Testis (tissue), 3 donors: ENCODE measurements around the gene DRC3. TPM values are rescaled to one million over a fixed set of nuclear protein-coding genes. Genes with fewer than 3 reads are reported as not detected.

Experiments
- DNase-seq: peaks from one replicate; pipeline ENCODE4 v3.0.0-alpha.2; 2019
- H3K27ac ChIP-seq, 2 donors: fragments of 200-600 bp; sonication (generic); one replicate each; pipeline ENCODE4 v1.5.1; 2019
- H3K27me3 ChIP-seq: fragments of 200-600 bp; sonication (generic); one replicate; pipeline ENCODE4 v1.5.1; 2019
- H3K36me3 ChIP-seq: fragments of 200-600 bp; sonication (generic); one replicate; pipeline ENCODE4 v1.5.1; 2017; ENCODE audit warnings: low read depth; ENCODE audit errors: missing control alignments
- H3K4me1 ChIP-seq: fragments of 200-600 bp; sonication (generic); one replicate; pipeline ENCODE4 v1.5.1; 2019
- H3K4me3 ChIP-seq, 2 donors: fragments of 200-600 bp; sonication (generic); one replicate each; pipeline ENCODE4 v1.5.1; 2017 to 2019
- H3K9me3 ChIP-seq: fragments of 200-600 bp; sonication (generic); one replicate; pipeline ENCODE4 v1.5.1; 2017
- POLR2A ChIP-seq: fragments of 450-650 bp; IDR thresholded peaks from one replicate; pipeline ENCODE4 v1.6.1; 2017; ENCODE audit warnings: antibody characterized with exemption, mild to moderate bottlenecking, moderate library complexity
- WGBS, 2 donors: methylation state at CpG; one replicate each; pipeline ENCODE4 v1.1.5; 2018; 5-methylcytosine and 5-hydroxymethylcytosine counted together
- intact Hi-C: fragments of 100-400 bp; cut with DNase I; formaldehyde crosslinking; loops from one replicate; pipeline ENCODE4 v1.15.1; 2023; ENCODE audit warnings: low total_unique reads
- polyA plus RNA-seq: library from polyadenylated mRNA; stranded (reverse); fragments of 350-450 nt; fragmentation: Illumina TruSeq; extraction: RNeasy Lipid Tissue Mini Kit (QIAGEN cat#74804); gene quantifications from one replicate; pipeline ENCODE4 v1.2.3, GENCODE V29; 2014; ENCODE audit warnings: low read depth, low replicate concordance; ENCODE audit not compliant: insufficient read depth
- total RNA-seq, 2 donors: library from RNA; depleted of rRNA; stranded (reverse); fragments of >200 nt; gene quantifications; one replicate each; pipeline ENCODE4 v1.2.3, GENCODE V29; 2016
- TF ChIP-seq, protein P1 (sequence below), 3 experiments: fragments of 450-650 bp in 2 of 3; fragments of 200-600 bp in 1 of 3; sonication (generic) in 1 of 3; IDR thresholded peaks; one replicate each; pipeline ENCODE4 v1.5.1; 2016 to 2019; ENCODE audit warnings: antibody characterized with exemption in 3 of 3, mild to moderate bottlenecking in 2 of 3, moderate library complexity in 1 of 3

DRC3 gene
- total and polyA plus RNA-seq, 3 donors from 2014 or later = 21.6 to 57.4 (median 22.1) TPM

DNA sequence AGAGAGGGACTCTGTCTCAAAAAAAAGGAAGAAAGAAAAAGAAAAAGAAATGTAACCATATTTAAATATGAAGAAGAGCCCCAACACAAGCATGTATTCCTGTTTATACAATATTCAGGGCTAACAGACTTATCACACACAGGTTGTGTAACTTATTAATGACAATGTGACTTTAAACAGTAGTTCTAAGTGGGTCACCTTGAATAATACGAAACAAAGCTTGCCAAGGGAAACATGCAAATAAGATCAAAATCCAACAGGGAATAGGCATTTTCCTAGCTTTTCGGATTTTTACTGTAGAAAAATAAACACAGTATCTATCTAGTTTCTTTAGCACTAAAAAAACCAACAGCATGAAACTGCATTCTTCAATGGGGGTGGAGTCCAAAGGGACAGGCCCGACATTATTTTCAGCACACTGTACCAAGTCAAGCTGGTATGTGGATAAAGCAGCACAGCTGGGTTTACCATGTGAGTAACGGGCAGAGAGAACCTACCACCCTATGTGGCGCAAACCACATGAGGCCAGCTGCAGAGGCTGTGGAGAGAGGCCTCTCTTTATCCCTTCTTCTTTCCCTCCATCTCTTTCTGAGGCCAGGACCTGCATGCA is 45.7 kb upstream of the DRC3 start:
- TF ChIP-seq POLR2A = no peak
- TF ChIP-seq, protein P1, sequence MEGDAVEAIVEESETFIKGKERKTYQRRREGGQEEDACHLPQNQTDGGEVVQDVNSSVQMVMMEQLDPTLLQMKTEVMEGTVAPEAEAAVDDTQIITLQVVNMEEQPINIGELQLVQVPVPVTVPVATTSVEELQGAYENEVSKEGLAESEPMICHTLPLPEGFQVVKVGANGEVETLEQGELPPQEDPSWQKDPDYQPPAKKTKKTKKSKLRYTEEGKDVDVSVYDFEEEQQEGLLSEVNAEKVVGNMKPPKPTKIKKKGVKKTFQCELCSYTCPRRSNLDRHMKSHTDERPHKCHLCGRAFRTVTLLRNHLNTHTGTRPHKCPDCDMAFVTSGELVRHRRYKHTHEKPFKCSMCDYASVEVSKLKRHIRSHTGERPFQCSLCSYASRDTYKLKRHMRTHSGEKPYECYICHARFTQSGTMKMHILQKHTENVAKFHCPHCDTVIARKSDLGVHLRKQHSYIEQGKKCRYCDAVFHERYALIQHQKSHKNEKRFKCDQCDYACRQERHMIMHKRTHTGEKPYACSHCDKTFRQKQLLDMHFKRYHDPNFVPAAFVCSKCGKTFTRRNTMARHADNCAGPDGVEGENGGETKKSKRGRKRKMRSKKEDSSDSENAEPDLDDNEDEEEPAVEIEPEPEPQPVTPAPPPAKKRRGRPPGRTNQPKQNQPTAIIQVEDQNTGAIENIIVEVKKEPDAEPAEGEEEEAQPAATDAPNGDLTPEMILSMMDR (IDR thresholded peaks at IDR 0.05) = no peak
- Histone ChIP-seq H3K27ac (peak overlapping the region in 1 of 2 donors; percentile 27), H3K27me3 (no peaks in the 10 kb centered on the region), H3K9me3 (no peaks in the 10 kb centered on the region), H3K36me3 (no peaks in the 10 kb centered on the region), H3K4me3 (no peak overlapping the region), H3K4me1 (peaks cover 51% of the 10 kb centered on the region)
- intact Hi-C loops = no loop called here
- 42 to 45% methylated on average over 5 of the region's 5 CpGs for WGBS, 2 donors
- no peak for DNase-seq

DNA sequence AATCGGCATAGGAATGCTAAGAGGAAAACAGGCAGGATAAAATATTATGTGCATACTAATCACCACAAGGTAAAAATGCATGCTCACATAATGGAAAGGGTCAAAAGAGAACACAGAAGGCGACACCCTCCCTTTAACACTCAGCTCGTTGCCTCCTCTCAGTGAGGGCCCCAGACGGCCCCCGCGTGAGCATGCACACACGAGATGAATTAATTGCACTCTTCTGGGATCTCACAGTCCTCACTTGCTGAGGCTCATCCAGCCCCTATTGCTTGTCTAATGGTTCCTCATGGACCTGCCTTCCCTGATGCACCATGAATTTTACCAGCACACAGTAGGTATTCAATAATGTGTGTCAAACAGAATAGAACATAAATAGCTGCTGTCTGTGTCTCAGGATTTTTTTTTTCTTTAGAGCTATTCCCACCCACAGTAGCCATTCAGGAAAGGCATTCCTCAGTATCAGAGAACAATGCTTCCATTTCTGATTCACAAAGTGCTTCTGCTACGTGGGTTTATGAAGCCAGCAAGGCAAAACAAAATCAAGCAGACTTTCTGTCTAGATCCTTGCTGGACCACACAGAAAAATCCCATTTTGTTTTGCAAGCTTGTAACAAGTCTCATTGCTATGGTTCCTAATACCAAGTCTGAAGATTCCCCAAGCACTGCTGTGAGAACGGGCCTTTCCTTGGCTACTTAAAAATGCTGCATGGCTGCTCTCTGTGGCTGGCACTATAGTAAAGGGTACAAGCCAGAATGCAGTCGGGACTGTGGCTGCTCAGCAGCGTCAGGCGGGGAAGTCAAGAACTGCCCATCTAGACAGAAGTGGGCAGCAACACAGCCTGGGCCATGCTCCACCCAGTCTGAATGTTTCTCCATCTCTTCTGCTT is 44.0 kb upstream of the DRC3 start:
- no peaks in the 10 kb centered on the region for H3K36me3 ChIP-seq

DNA sequence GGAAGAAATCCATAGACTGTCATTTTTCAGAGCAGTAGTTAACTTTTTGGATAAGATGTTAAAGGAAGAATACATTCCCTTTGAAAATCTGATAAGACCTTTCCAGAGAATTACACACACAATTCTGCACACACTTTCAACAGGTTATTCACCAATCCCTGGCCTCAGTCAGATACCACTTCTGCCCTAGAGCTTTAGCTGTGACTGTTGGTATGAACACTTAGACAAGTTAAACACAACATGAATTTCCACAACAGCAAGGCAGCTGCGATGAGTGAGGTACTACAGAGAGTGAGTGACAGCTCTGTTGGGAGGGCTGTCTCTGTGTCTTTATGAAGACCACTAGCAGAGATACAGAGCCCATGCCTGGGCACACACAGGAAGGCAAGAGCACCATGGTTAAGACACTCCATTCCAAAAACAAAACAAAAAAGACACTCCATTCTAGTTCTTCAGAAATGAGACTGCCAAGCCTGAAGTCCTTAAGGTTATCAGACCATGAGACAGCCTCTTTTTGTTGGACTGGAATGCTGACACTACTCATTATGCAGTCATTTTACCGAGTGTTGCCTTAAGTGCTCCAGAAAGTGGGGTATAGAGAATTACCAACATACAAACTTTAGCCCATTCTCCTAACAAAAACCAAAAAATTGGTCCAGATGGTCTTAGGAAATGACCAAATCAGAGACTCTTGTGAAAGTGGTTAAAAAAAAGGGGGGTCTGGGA is 42.8 kb upstream of the DRC3 start:
- WGBS, 2 donors = 50 to 55% methylated on average over 2 of the region's 2 CpGs
- Histone ChIP-seq H3K9me3 (no peaks in the 10 kb centered on the region), H3K27ac (peak overlapping the region in 1 of 2 donors; percentile 46), H3K4me3 (no peak overlapping the region), H3K27me3 (no peaks in the 10 kb centered on the region), H3K4me1 (peaks cover 39% of the 10 kb centered on the region), H3K36me3 (no peaks in the 10 kb centered on the region)
- TF ChIP-seq, protein P1 (IDR thresholded peaks at IDR 0.05) = no peak
- no peak for TF ChIP-seq POLR2A
- intact Hi-C loops = no loop called here
- peak; percentile 11 for DNase-seq

More for the DNA sequence above, 44.0 kb upstream of the DRC3 start:
- no peak overlapping the region for H3K4me3 ChIP-seq
- H3K4me1 ChIP-seq = peaks cover 36% of the 10 kb centered on the region
- peak overlapping the region in 1 of 2 donors; percentile 46 for H3K27ac ChIP-seq
- TF ChIP-seq POLR2A = no peak
- TF ChIP-seq, protein P1 (IDR thresholded peaks at IDR 0.05) = no peak
- H3K27me3 ChIP-seq = no peaks in the 10 kb centered on the region
- intact Hi-C loops = no loop called here
- WGBS, 2 donors = 50 to 53% methylated on average over 12 of the region's 12 CpGs
- DNase-seq = no peak
- no peaks in the 10 kb centered on the region for H3K9me3 ChIP-seq

DNA sequence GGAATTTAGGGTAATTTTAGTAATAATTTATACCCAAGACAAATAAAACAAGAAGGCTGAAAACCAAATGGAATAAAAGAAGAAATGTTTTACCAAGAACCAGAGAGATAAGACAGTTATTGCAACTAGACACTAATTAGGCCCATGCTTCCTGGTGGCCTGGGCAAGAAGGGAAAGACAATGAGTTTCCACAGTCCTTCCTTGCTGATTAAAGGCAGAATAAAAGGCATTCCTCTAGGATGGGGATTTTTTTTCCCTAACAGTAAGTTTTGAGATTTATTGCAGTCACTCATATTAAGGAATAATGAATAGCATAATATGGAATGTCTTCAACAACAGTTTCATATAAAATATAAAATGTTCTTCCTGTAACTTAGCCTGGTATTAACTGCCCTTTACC is 42.0 kb upstream of the DRC3 start:
- H3K27me3 ChIP-seq = no peaks in the 10 kb centered on the region
- no peaks in the 10 kb centered on the region for H3K9me3 ChIP-seq
- TF ChIP-seq, protein P1 (IDR thresholded peaks at IDR 0.05) = no peak
- H3K4me3 ChIP-seq = no peak overlapping the region
- H3K36me3 ChIP-seq = no peaks in the 10 kb centered on the region
- intact Hi-C loops = no loop called here
- peaks cover 48% of the 10 kb centered on the region for H3K4me1 ChIP-seq
- no peak for DNase-seq
- no peak overlapping the region for H3K27ac ChIP-seq
